SK-N-MC (cell line): ENCODE data around the gene CREB5.

Experiments used
- EZH2 ChIP-seq: fragments of 200-600 bp; sonication (generic); IDR thresholded peaks from one replicate; pipeline ENCODE4 v1.6.1; 2017; ENCODE audit warnings: antibody characterized with exemption
- FOXP2 ChIP-seq: optimal IDR thresholded peaks from 2 replicates; pipeline ENCODE3; 2011; ENCODE audit warnings: mild to moderate bottlenecking, moderate library complexity; ENCODE audit not compliant: insufficient read depth; ENCODE audit errors: extremely low read length, control extremely low read depth
- POLR2AphosphoS5 ChIP-seq: IDR thresholded peaks from 2 replicates; pipeline ENCODE4 v1.6.1; 2012; ENCODE audit warnings: mild to moderate bottlenecking, low read depth, low read length, borderline replicate concordance

DNA sequence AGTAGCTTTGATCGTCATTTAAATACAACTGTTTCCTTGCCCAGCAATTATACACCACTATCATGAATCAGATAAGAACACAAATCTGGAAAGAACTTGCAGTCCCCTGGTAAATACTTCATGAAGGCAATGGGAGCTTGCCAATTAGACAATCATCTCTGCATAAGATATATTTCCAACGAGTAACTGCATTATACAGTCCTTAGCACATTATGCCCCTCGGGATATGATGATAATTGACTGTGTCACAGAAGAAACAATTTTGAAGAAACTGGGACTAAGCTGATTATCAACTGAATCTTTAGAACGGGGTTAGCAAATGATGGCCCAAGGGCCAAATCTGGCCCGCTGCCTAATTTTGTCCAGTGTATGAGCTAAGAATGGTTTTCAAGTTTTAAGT is 390.1 kb downstream of the CREB5 start:
- no peak for TF ChIP-seq POLR2AphosphoS5
- no peak for TF ChIP-seq FOXP2
- TF ChIP-seq EZH2, result no peak
